GM23248 (cell line): ENCODE measurements around the gene SPDYE18.
"Not testable (repeated sequence)": the region's sequence is repeated elsewhere in the genome, so short reads cannot be mapped to it uniquely, and the experiment has no call there.

Source experiments
- EZH2 ChIP-seq: fragments of 200-600 bp; sonication (generic); IDR thresholded peaks from 2 replicates; pipeline ENCODE4 v1.6.1; 2018; ENCODE audit warnings: antibody characterized with exemption, mild to moderate bottlenecking; ENCODE audit not compliant: insufficient read depth, poor library complexity, severe bottlenecking
- EZH2phosphoT487 ChIP-seq: fragments of 200-600 bp; sonication (generic); IDR thresholded peaks from 2 replicates; pipeline ENCODE4 v1.6.1; 2018; ENCODE audit warnings: antibody characterized with exemption, moderate library complexity, mild to moderate bottlenecking, low read depth; ENCODE audit not compliant: insufficient read depth

DNA sequence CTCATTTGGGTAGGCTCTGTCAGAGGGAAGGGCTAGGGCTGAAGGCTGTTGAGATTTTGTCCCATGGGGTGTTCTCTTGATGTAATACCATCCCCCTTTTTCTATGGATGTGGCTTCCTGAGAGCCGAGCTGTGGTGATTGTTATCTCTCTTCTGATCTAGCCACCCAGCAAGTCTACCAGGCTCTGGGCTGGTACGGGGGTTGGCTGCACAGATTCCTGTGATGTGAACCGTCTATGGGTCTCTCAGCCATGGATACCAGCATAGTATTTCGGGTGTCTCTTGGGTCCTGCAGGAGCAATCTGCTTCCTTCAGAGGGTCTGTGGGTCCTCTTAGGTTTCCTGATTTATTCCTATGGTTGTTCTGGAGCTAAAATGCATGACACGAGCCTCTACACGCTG is 8.8 kb upstream of the SPDYE18 start:
- not testable (repeated sequence) for TF ChIP-seq EZH2, EZH2phosphoT487
